H1 (cell line): ENCODE data around the gene PTPRT. TPM values are rescaled to one million over a fixed set of nuclear protein-coding genes. Genes with fewer than 3 reads are reported as not detected.

ENCODE experiments used
- CTCF ChIA-PET: fragments of 300-600 bp; sonication (Branson Sonifier 250); formaldehyde crosslinking; loops from one replicate; lab custom pipeline; 2021; ENCODE audit not compliant: partially characterized antibody; lab: Charles Lee
- POLR2A ChIA-PET: fragments of 300-600 bp; sonication (Branson Sonifier 250); formaldehyde crosslinking; loops from one replicate; lab custom pipeline; 2021; ENCODE audit warnings: inconsistent platforms; ENCODE audit not compliant: partially characterized antibody; lab: Charles Lee
- DNase-seq, 2 experiments: peaks; one replicate each; pipeline versions ENCODE4 v3.0.0 to v3.0.0-alpha.2; 2010 to 2022; ENCODE audit warnings: low spot score in 2 of 2, low read depth in 1 of 2, mixed read lengths in 1 of 2
- FAIRE-seq: peaks from 2 replicates; lab custom pipeline; 2011; peaks lifted over from hg19 to GRCh38; lab: Jason Lieb, UNC
- H2AFZ ChIP-seq: 2 replicates; pipeline ENCODE4 v1.8.1; 2012; ENCODE audit warnings: low read length, inconsistent platforms
- H2AK5ac ChIP-seq: 2 replicates; pipeline ENCODE4 v1.6.1; 2013; ENCODE audit warnings: low read depth, low read length
- H2BK120ac ChIP-seq: replicated peaks from 2 replicates; pipeline ENCODE3; 2013; ENCODE audit warnings: low read depth, low read length, inconsistent platforms
- H2BK12ac ChIP-seq: 2 replicates; pipeline ENCODE4 v1.6.1; 2013; ENCODE audit warnings: low read depth, low read length
- H2BK15ac ChIP-seq: 2 replicates; pipeline ENCODE4 v1.6.1; 2013; ENCODE audit warnings: low read length
- H2BK20ac ChIP-seq: 2 replicates; pipeline ENCODE4 v1.6.1; 2013; ENCODE audit warnings: low read length
- H2BK5ac ChIP-seq: 2 replicates; pipeline ENCODE4 v1.6.1; 2013; ENCODE audit warnings: low read depth, low read length
- H3K14ac ChIP-seq: 2 replicates; pipeline ENCODE4 v1.6.1; 2013; ENCODE audit warnings: inconsistent platforms; ENCODE audit not compliant: insufficient read length
- H3K18ac ChIP-seq: 2 replicates; pipeline ENCODE4 v1.6.1; 2013; ENCODE audit warnings: low read length; ENCODE audit errors: extremely low read depth
- H3K23ac ChIP-seq: 2 replicates; pipeline ENCODE4 v1.6.1; 2013; ENCODE audit warnings: inconsistent platforms; ENCODE audit not compliant: insufficient read length
- H3K23me2 ChIP-seq: 2 replicates; pipeline ENCODE4 v1.6.1; 2013; ENCODE audit warnings: low read depth, low read length
- H3K27ac ChIP-seq: 2 replicates; pipeline ENCODE4 v1.6.1; 2011; ENCODE audit warnings: low read depth, low read length, inconsistent platforms
- H3K27me3 ChIP-seq, 4 experiments: replicated peaks in 1 of 4; 1 replicate in 1 of 4; 2 replicates in 3 of 4; pipeline versions ENCODE4 v1.6.1 to v1.8.1; 2011 to 2013; ENCODE audit warnings: low read length in 3 of 4, mild to moderate bottlenecking in 3 of 4, inconsistent platforms in 2 of 4, mixed read lengths in 2 of 4, moderate library complexity in 1 of 4; ENCODE audit not compliant: control insufficient read depth in 3 of 4, insufficient read depth in 3 of 4; ENCODE audit errors: extremely low read depth in 1 of 4
- H3K36me3 ChIP-seq, 4 experiments: 2 replicates each; pipeline versions ENCODE4 v1.6.1 to v1.8.1; 2011 to 2013; ENCODE audit warnings: mild to moderate bottlenecking in 4 of 4, low read length in 3 of 4, moderate library complexity in 2 of 4, control low read depth in 1 of 4, inconsistent platforms in 1 of 4; ENCODE audit not compliant: insufficient read depth in 4 of 4, control insufficient read depth in 2 of 4
- H3K4ac ChIP-seq: replicated peaks from 2 replicates; pipeline ENCODE3; 2013; ENCODE audit warnings: low read length, low read depth, mixed read lengths, inconsistent platforms; ENCODE audit not compliant: insufficient read length
- H3K4me1 ChIP-seq, 4 experiments: replicated peaks in 1 of 4; 1 replicate in 1 of 4; 2 replicates in 3 of 4; pipeline versions ENCODE4 v1.6.1 to v1.8.1; 2011 to 2013; ENCODE audit warnings: low read length in 3 of 4, inconsistent platforms in 2 of 4, mixed read lengths in 1 of 4; ENCODE audit not compliant: insufficient read depth in 4 of 4, control insufficient read depth in 3 of 4
- H3K4me2 ChIP-seq, 2 experiments: 2 replicates each; pipeline versions ENCODE4 v1.6.1 to v1.8.1; 2011 to 2013; ENCODE audit warnings: low read depth in 2 of 2, low read length in 2 of 2, control low read depth in 1 of 2, inconsistent platforms in 1 of 2, mild to moderate bottlenecking in 1 of 2; ENCODE audit not compliant: insufficient read depth in 1 of 2
- H3K4me3 ChIP-seq, 4 experiments: fragments of 200-600, 300-600 bp in 1 of 4; sonication (generic), shearing (Covaris generic), sonication (Bioruptor Twin) in 1 of 4; 2 replicates each; pipeline versions ENCODE4 v1.5.1 to v1.8.1; 2011 to 2016; ENCODE audit warnings: low read length in 4 of 4, low read depth in 3 of 4, control low read depth in 2 of 4, inconsistent platforms in 2 of 4, mild to moderate bottlenecking in 2 of 4, mixed read lengths in 1 of 4, moderate library complexity in 1 of 4; ENCODE audit not compliant: insufficient read depth in 2 of 4; ENCODE audit errors: extremely low read depth in 1 of 4
- H3K56ac ChIP-seq: replicated peaks from 2 replicates; pipeline ENCODE3; 2013; ENCODE audit warnings: low read depth, mild to moderate bottlenecking, mixed read lengths, low read length, inconsistent platforms; ENCODE audit not compliant: insufficient read length
- H3K79me1 ChIP-seq: 2 replicates; pipeline ENCODE4 v1.6.1; 2013; ENCODE audit warnings: low read depth, low read length, control low read depth
- H3K79me2 ChIP-seq, 2 experiments: 2 replicates each; pipeline versions ENCODE4 v1.6.1 to v1.8.1; 2012 to 2013; ENCODE audit warnings: low read length in 2 of 2, mild to moderate bottlenecking in 2 of 2, inconsistent platforms in 1 of 2; ENCODE audit not compliant: insufficient read depth in 2 of 2, control insufficient read depth in 1 of 2
- H3K9ac ChIP-seq, 4 experiments: replicated peaks in 1 of 4; 1 replicate in 1 of 4; 2 replicates in 3 of 4; pipeline versions ENCODE4 v1.6.1 to v1.8.1; 2011 to 2013; ENCODE audit warnings: low read depth in 3 of 4, low read length in 3 of 4, control low read depth in 2 of 4, mild to moderate bottlenecking in 2 of 4, moderate library complexity in 2 of 4, inconsistent platforms in 1 of 4; ENCODE audit errors: extremely low read depth in 1 of 4
- H3K9me3 ChIP-seq, 2 experiments: 2 replicates each; pipeline versions ENCODE4 v1.6.1 to v1.8.1; 2012 to 2013; ENCODE audit warnings: mild to moderate bottlenecking in 2 of 2, moderate library complexity in 2 of 2, control low read depth in 1 of 2, inconsistent platforms in 1 of 2, low read depth in 1 of 2, low read length in 1 of 2, mixed read lengths in 1 of 2; ENCODE audit not compliant: insufficient read depth in 2 of 2
- H4K20me1 ChIP-seq, 2 experiments: replicated peaks in 1 of 2; 2 replicates each; pipeline versions ENCODE3 to v1.8.1; 2011 to 2013; ENCODE audit warnings: inconsistent platforms in 2 of 2, low read length in 2 of 2, mild to moderate bottlenecking in 1 of 2; ENCODE audit not compliant: insufficient read depth in 2 of 2, control insufficient read depth in 1 of 2
- H4K5ac ChIP-seq: 2 replicates; pipeline ENCODE4 v1.6.1; 2013; ENCODE audit warnings: low read length, low read depth, mixed read lengths, inconsistent platforms; ENCODE audit not compliant: insufficient read length
- H4K8ac ChIP-seq: 2 replicates; pipeline ENCODE4 v1.8.0; 2013; ENCODE audit warnings: mild to moderate bottlenecking, moderate library complexity, low read length, inconsistent platforms; ENCODE audit not compliant: insufficient read depth; ENCODE audit errors: extremely low read depth
- H4K91ac ChIP-seq: replicated peaks from 2 replicates; pipeline ENCODE3; 2013; ENCODE audit warnings: low read length, mixed read lengths, inconsistent platforms; ENCODE audit not compliant: insufficient read length
- ASH2L ChIP-seq: fragments of 200-600, 300-600 bp; sonication (generic); IDR thresholded peaks from one replicate; pipeline ENCODE4 v1.7.1; 2017; ENCODE audit warnings: low read length
- EZH2 ChIP-seq: fragments of 200-600 bp; sonication (generic); IDR thresholded peaks from 2 replicates; pipeline ENCODE4 v1.7.1; 2012; ENCODE audit warnings: low read depth, mild to moderate bottlenecking, moderate library complexity, low read length, inconsistent platforms; ENCODE audit not compliant: severe bottlenecking
- HDAC2 ChIP-seq, 2 experiments: fragments of 300-600 bp in 1 of 2; sonication (generic) in 1 of 2; IDR thresholded peaks; 2 replicates each; pipeline ENCODE4 v1.6.1; 2011 to 2012; ENCODE audit warnings: low read depth in 2 of 2, low read length in 2 of 2, mild to moderate bottlenecking in 2 of 2, moderate library complexity in 2 of 2, borderline replicate concordance in 1 of 2, inconsistent platforms in 1 of 2
- JUND ChIP-seq: IDR thresholded peaks from 2 replicates; pipeline ENCODE4 v1.6.1; 2011; ENCODE audit warnings: mild to moderate bottlenecking, improper control_type of control experiment, low read length
- NRF1 ChIP-seq: IDR thresholded peaks from 2 replicates; pipeline ENCODE4 v1.6.1; 2011; ENCODE audit warnings: mild to moderate bottlenecking, low read depth, low read length, improper control_type of control experiment
- TEAD4 ChIP-seq: IDR thresholded peaks from 2 replicates; pipeline ENCODE4 v1.6.1; 2012; ENCODE audit warnings: low read depth, low read length, inconsistent platforms, mixed read lengths
- WGBS, 2 experiments: shearing (Covaris generic) in 1 of 2; methylation state at CpG; one replicate each; pipeline versions ENCODE4 v1.1.6 to v1.1.7; 2013 to 2015; ENCODE audit warnings: low lambda C conversion rate in 2 of 2, mixed read lengths in 2 of 2, inconsistent platforms in 1 of 2, low coverage in 1 of 2, missing lambda C conversion rate in 1 of 2; ENCODE audit not compliant: insufficient replicate concordance in 2 of 2, insufficient coverage in 1 of 2, insufficient read length in 1 of 2; ENCODE audit errors: extremely low coverage in 1 of 2, missing lambda C conversion rate in 1 of 2; 5-methylcytosine and 5-hydroxymethylcytosine counted together
- polyA plus RNA-seq, 7 experiments: library from polyadenylated mRNA; depleted of rRNA in 3 of 7; stranded (reverse) in 5 of 7; unstranded in 2 of 7; fragments of >200 nt in 5 of 7; fragments of 200-250 nt in 2 of 7; gene quantifications; 1 replicate in 5 of 7; 2 replicates in 1 of 7; 4 replicates in 1 of 7; pipeline versions ENCODE4 v1.2.1 to v1.2.3, GENCODE V29; 2011 to 2013; ENCODE audit warnings: missing spikeins in 2 of 7, mixed read lengths in 2 of 7
- total RNA-seq: library from RNA; stranded (reverse); fragmentation: NEBNext Ultra II Directional; extraction: Animal tissue kit (Norgen Biotek cat#: 25700); gene quantifications from 2 replicates; pipeline ENCODE4 v1.2.1, GENCODE V29; 2021
- TF ChIP-seq, protein P1 (sequence below): IDR thresholded peaks from 2 replicates; pipeline ENCODE4 v1.6.1; 2012; ENCODE audit warnings: inconsistent platforms

Gene PTPRT
- total and polyA plus RNA-seq, 2 of the 8 experiments (the other 6 are each of a cell fraction or from before 2014, with no cell fraction given), result 0.33 to 1.8 TPM

DNA sequence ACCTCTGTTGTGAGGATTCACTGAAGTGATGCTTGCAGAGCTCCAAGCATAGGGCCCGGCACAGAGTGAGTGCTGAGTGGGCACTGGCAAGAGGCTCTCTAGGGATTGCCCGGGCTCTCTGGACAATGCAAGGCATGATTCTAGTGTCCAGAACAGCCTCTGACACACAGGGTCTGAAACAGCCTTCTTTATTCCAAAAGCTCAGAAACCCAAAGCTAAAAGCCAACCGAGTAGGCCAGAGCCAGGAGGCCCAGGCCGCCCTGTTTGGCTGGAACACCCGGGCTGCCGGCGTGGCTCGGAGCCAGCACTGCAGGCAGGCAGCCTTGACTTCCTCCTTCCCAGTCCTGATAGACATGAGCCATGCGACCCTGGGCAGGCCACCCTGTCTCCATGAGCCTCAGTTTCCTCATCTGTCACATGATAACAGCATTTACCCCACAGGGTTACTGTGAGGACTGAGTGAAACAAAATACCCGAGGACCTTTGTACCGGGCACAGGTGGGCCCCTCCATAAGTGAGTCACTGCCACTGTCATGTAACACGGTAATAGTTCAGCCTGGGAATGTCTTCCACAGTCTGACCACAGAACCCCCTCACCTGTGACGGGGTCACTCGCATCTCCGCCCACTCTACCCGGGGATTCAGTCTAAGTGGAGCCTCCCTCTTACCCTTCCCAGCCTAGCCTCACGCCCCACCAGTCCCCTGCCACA lies 51.5 kb downstream of the PTPRT start:
- H4K91ac ChIP-seq, result no peak overlapping the region
- H3K79me1 ChIP-seq, result no peaks in the 10 kb centered on the region
- no peak overlapping the region for H3K56ac ChIP-seq
- H3K79me2 ChIP-seq, result no peaks in the 10 kb centered on the region
- no peak overlapping the region for H2BK120ac ChIP-seq
- H3K9me3 ChIP-seq, result no peaks in the 10 kb centered on the region
- no peak overlapping the region for H2AFZ ChIP-seq
- no peaks in the 10 kb centered on the region for H3K36me3 ChIP-seq
- H2BK12ac ChIP-seq, result no peak overlapping the region
- POLR2A ChIA-PET, result no interaction called here
- H3K4ac ChIP-seq, result no peak overlapping the region
- no peak overlapping the region for H3K9ac ChIP-seq
- no peaks in the 10 kb centered on the region for H3K23me2 ChIP-seq
- WGBS, 2 experiments, result 95% methylated on average over 13 of the region's 17 CpGs; no CpG with 5 or more reads in 1 of the 2 experiments
- H3K14ac ChIP-seq, result no peak overlapping the region
- no peak overlapping the region for H4K5ac ChIP-seq
- no peaks in the 10 kb centered on the region for H4K20me1 ChIP-seq
- no peak for DNase-seq
- no peaks in the 10 kb centered on the region; a peak in 1 of 7 replicates for H3K4me1 ChIP-seq
- H3K4me3 ChIP-seq, result no peak overlapping the region
- no peak overlapping the region for H4K8ac ChIP-seq
- H3K18ac ChIP-seq, result no peak overlapping the region
- no peak overlapping the region for H3K27ac ChIP-seq
- H2BK15ac ChIP-seq, result no peak overlapping the region
- no peak overlapping the region for H3K4me2 ChIP-seq
- H3K23ac ChIP-seq, result no peak overlapping the region
- H2BK20ac ChIP-seq, result no peak overlapping the region
- H2AK5ac ChIP-seq, result no peak overlapping the region
- H2BK5ac ChIP-seq, result no peak overlapping the region
- FAIRE-seq, result no peak
- no peaks in the 10 kb centered on the region for H3K27me3 ChIP-seq
- CTCF ChIA-PET, result no interaction called here
- TF ChIP-seq JUND, result no peak
- TF ChIP-seq ASH2L, result no peak
- TF ChIP-seq EZH2, result no peak
- TF ChIP-seq TEAD4, result no peak
- TF ChIP-seq, protein P1, sequence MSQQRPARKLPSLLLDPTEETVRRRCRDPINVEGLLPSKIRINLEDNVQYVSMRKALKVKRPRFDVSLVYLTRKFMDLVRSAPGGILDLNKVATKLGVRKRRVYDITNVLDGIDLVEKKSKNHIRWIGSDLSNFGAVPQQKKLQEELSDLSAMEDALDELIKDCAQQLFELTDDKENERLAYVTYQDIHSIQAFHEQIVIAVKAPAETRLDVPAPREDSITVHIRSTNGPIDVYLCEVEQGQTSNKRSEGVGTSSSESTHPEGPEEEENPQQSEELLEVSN, result no peak
- no peak for TF ChIP-seq NRF1
- no peak for TF ChIP-seq HDAC2 (IDR thresholded peaks at IDR 0.05; ENCODE audit: borderline replicate concordance in 1 of 2, low read depth in 2 of 2, low read length in 2 of 2)
